OCI-LY3 (cell line): ENCODE results near the gene GCNT3.

Experiments used
- EZH2phosphoT487 ChIP-seq: fragments of 200-600 bp; shearing (Covaris generic); IDR thresholded peaks from 2 replicates; pipeline ENCODE4 v1.6.1; 2018; ENCODE audit warnings: antibody characterized with exemption, mixed run types, low read depth
- TF ChIP-seq, protein P1 (sequence below): fragments of 200-600, 300-600 bp; sonication (generic); IDR thresholded peaks from 2 replicates; pipeline ENCODE4 v1.5.1; 2014; ENCODE audit warnings: antibody characterized with exemption, low read length, low read depth

DNA sequence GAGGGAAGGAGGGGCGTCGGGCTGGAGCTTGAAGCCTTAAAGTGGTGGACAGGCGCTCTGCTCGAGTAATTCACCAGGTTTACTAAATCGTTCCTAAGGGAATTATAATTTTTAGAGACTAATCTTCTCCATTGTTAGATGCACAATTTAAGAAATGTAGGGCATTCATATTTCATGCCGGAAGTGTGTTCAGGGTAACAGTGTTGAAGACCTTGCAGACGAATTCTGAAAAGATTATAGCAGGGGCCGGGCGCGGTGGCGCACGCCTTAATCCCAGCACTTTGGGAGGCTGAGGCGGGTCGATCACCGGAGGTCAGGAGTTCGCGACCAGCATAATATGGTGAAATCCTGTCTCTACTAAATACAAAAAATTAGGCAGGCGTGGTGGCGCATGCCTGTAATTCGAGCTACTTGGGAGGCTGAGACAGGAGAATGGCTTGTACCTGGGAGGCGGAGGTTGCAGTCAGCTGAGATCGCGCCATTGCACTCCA, 46.1 kb downstream of the GCNT3 start:
- TF ChIP-seq, protein P1, sequence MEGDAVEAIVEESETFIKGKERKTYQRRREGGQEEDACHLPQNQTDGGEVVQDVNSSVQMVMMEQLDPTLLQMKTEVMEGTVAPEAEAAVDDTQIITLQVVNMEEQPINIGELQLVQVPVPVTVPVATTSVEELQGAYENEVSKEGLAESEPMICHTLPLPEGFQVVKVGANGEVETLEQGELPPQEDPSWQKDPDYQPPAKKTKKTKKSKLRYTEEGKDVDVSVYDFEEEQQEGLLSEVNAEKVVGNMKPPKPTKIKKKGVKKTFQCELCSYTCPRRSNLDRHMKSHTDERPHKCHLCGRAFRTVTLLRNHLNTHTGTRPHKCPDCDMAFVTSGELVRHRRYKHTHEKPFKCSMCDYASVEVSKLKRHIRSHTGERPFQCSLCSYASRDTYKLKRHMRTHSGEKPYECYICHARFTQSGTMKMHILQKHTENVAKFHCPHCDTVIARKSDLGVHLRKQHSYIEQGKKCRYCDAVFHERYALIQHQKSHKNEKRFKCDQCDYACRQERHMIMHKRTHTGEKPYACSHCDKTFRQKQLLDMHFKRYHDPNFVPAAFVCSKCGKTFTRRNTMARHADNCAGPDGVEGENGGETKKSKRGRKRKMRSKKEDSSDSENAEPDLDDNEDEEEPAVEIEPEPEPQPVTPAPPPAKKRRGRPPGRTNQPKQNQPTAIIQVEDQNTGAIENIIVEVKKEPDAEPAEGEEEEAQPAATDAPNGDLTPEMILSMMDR = no peak
- no peak for TF ChIP-seq EZH2phosphoT487
